NCI-H2227 (cell line): ENCODE measurements around the gene PLCL1.
"Not testable (repeated sequence)": the region's sequence is repeated elsewhere in the genome, so short reads cannot be mapped to it uniquely, and the experiment has no call there.

Experiments used
- DNase-seq: peaks from one replicate; lab custom pipeline; 2025; ENCODE audit not compliant: unreplicated experiment; lab: John Stamatoyannopoulos, UW

Gene PLCL1

DNA sequence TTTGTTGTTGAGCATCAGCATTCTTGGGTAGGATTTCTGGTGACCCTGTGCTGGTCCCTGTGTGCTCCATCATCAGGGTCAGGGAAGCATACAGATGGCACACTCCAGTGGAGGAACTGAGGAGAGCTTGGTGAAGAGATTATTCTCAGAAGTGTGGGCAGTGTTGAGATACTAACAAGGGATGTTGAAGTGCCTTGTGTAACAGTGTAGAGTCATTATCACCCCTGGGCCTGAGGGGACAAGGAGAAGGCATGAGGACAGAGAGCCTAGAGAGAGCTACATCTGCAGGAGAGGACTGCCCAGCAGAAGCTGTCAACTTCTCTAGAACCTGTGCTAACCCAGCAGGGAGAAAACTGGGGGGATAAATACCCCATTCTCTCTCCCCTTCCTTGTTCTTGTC, 189.0 kb downstream of the PLCL1 start:
- DNase-seq = no peak

DNA sequence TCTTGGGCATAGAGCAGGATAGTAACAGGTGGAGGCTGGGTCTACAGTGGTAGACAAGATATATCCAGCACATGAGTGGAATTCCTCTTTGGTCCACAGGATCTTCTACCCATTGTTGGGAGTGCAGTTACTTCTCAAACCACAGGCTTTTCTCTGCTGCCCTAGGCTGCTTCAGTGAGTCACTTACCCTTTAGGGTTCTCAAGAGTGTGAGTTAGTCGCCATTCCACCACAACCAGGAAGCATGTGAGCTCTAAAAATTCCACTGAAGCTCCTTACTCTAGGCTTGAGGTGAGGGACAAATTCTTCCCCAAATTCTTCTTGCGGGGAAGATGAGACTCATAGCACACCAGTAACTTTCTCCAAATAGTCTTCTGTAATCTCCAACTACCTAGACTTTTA, 189.4 kb downstream of the PLCL1 start:
- DNase-seq = no peak

GRCh38 chr2:197994751-197995150, 190.4 kb downstream of the PLCL1 start:
- no peak for DNase-seq

DNA sequence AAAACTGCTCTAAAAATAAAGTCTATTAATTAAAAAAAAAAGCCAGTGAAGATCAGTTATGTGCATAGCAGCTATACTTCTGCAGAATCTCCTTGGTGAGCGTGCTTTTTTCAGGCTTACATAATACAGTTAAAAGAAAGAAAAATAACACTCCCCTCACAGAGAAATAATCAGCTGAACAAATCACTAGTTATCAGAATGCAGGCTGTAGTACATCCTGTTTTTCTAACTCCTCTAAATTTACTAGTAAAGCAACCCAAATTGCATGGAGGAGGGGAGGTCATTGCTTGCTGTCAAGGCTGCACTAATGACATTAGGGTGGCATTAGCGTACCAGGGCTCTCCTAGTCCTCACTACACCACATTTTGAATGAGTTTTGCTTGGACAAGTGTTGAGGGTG, 192.2 kb downstream of the PLCL1 start:
- DNase-seq = no peak

GRCh38 chr2:197997083-197997541, 192.7 kb downstream of the PLCL1 start:
- peak; percentile 88 for DNase-seq

DNA sequence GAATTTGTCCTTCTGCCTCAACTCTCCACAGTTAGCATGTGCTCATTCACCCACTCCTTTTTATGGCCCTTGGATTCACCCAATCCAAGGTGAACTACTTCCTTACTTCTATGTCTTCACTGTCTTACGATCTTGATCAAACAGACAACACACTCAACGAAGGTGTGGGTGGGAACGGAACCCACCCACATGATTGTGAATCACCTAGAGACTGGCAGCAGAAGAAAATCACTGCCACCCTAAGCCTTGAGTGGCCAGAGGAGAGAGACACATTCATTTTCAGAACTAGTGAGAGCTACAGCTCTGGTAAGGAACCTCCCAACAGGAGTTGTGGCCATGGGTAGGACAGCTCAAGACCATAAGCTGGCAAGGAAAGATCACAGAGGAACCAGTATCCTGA, 194.3 kb downstream of the PLCL1 start:
- no peak for DNase-seq

- no peak for DNase-seq
Observed at GRCh38 chr2:198000417-198000816, 196.0 kb downstream of the PLCL1 start.

DNA sequence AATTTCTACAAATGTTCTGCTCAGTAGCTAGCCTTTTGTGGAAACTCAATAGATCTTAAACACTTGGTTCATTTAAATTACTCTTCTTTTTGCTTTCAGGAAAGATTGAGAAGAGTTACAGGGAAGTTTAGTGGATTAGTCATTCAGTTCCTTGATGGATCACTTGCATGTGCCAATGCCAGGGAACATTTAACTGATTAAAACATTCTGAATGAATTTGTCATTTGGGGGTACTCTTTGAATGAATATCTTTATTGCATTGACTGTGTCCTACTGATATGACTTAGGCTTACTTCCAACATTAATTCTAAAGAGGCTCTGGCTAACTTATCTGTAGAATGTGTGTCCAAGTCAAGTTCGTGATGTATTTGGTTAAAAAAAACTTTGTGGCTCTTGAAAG, 199.8 kb downstream of the PLCL1 start:
- DNase-seq = no peak

GRCh38 chr2:198004921-198005829, 200.8 kb downstream of the PLCL1 start:
- no peak for DNase-seq

- DNase-seq = no peak
Observed at GRCh38 chr2:198006733-198007132, 202.3 kb downstream of the PLCL1 start.

DNA sequence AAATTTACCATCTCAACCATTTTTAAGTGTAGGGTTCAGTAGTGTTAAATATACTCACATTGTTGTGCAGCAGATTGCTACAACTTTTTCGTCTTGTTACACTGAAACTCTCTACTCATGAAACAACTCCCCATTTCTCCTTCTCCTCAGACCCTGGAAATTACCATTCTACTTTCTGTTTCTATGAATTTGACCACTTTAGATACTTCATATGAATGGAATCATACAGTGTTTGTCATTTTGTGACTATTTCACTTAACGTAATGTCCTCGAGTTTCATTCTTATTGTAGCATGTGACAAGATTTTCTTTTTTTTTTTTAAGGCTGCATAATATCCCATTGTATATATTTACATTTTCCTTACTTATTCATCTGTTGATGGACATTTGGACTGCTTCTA, 203.8 kb downstream of the PLCL1 start:
- DNase-seq = no peak

GRCh38 chr2:198012025-198012424, 207.6 kb downstream of the PLCL1 start:
- no peak for DNase-seq

GRCh38 chr2:198016243-198016642, 211.8 kb downstream of the PLCL1 start:
- DNase-seq = no peak

DNA sequence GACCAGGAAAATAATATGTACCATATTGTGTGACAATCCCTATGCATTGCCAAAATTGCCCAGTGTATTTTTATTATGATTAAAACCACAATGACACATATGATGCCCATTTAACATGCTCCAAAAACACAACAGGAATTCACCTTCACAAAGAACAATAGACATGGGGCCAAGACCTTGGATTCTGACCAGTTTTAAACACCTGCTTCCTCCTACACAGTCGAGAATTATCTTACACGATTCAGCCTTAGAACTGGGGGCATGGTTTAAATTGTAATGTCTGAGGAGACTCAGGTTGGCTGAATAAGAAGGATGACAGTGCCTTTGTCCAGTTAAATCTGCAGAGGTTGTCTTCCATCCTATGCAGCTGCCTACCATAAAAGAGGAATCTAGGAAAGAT, 212.7 kb downstream of the PLCL1 start:
- no peak for DNase-seq

DNA sequence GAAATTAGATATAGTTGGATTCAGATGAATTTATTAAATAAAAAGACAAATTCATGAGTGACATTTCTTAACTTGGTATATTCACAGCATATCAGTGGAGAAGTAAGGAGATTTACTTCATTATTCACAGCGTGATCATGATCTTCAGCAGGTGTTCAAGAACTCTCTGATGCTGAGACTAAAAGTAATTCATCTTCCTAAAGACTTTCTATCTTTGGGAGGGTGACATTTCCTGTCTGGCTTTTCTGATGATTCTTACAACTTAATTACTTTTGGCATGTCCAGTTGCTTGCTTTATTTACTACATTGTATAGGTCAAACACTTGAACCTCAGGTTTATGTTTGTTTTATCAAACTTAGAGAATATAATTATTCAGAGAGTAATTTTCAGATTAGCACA, 224.6 kb downstream of the PLCL1 start:
- DNase-seq = no peak

- DNase-seq = not testable (repeated sequence)
Observed at GRCh38 chr2:198029576-198029975, 225.2 kb downstream of the PLCL1 start.

DNA sequence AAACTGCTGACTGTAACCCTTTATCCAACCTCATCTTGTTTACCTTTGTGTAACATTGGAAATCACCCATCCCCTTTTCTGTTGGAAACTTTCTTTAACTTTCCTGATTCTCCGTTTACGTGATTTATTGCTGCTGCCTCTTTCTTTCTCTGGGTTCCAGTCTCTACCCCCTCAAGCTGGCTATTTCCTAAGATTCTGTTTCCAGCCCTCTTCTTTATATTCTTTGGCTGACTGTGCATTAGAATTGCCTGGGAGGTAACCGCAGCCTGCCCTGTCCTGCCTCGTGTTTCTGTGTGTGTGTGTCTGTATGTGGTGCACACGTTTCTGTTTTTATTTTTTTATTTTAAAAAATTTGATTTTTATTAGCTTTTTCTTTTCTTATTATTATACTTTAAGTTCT, 229.2 kb downstream of the PLCL1 start:
- DNase-seq = no peak

- DNase-seq = no peak
Observed at GRCh38 chr2:198036029-198036879, 231.9 kb downstream of the PLCL1 start.

- DNase-seq = no peak
Observed at GRCh38 chr2:198040835-198041234, 236.4 kb downstream of the PLCL1 start.

DNA sequence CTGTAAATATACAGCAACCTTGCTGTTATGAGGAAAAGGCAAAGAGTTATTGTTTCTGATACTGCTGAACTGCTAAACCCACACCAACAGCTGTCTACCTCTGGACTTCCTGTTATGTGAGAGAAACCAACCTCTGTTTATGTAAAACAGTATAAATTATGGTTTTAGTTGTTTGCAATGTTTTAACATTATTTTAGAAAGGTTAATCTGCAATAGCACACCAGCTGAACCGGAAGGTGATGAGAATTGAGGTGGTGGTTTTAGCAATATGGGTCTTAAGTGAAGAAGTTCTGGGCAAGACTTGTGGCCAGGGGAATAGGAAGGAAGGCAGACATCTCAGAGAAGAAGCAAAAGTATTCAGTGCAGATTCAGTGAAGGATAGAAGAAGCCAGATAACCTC, 237.8 kb downstream of the PLCL1 start:
- no peak for DNase-seq

DNA sequence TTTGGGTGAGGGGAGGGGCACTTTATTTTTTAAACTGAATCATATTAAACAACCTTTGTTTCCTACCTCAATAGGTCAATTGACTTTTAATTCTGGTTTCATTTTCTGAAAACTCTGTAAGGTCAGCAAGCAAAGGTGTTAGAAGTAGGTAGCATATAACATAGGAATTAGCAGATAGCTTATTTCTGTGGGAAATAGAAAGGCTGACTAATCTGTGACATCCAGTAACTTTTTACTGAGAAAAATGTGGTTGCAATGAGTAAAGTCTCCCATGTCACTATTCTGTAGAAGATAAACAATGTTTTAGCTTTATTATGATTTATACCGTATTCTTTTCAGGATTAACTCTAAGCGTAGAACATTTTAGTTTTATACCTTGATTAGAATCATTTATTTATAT, 240.4 kb downstream of the PLCL1 start:
- no peak for DNase-seq

DNA sequence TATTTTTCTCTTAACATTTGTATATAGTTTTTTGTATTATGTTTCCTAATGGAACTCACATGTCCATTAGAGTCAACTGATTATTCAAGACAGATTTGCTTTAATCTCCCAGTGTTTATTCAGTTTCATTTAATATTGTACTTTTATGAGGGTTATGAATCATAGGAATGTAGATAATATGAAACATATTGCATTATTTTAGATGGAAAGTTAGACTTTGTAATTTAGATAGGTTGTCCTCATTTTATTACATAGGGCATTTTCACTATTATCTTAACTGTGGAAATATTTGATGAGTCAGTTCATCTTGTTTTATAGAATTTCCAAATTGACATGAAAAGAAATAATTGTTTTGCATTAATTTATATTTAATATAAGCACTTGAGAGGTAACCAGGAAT, 240.8 kb downstream of the PLCL1 start:
- DNase-seq = no peak
